Spleen (tissue), 11 donors: ENCODE results near the gene LDLRAD1. TPM values are rescaled to one million over a fixed set of nuclear protein-coding genes. Genes with fewer than 3 reads are reported as not detected.
"Not testable (repeated sequence)": the region's sequence is repeated elsewhere in the genome, so short reads cannot be mapped to it uniquely, and the experiment has no call there.

Experiments used
- DNase-seq: peaks from one replicate; pipeline ENCODE4 v3.0.0-alpha.2; 2020
- H3K27ac ChIP-seq, 8 donors: fragments of 200-600 bp; sonication (generic) in 7 of 8; 1 replicate in 4 of 8; 2 replicates in 4 of 8; pipeline versions ENCODE4 v1.5.0 to v1.8.0; 2016 to 2021; ENCODE audit warnings: inconsistent platforms in 4 of 8, mild to moderate bottlenecking in 4 of 8, moderate library complexity in 1 of 8
- H3K27me3 ChIP-seq, 7 donors: fragments of 200-600 bp; sonication (generic) in 6 of 7; replicated peaks in 1 of 7; 1 replicate in 4 of 7; 2 replicates in 3 of 7; pipeline versions ENCODE4 v1.5.0 to v1.8.0; 2016 to 2021; ENCODE audit warnings: inconsistent platforms in 3 of 7, mild to moderate bottlenecking in 1 of 7
- H3K36me3 ChIP-seq, 6 donors: fragments of 200-600 bp; sonication (generic) in 5 of 6; 1 replicate in 4 of 6; 2 replicates in 2 of 6; pipeline versions ENCODE4 v1.5.0 to v1.8.0; 2016 to 2021; ENCODE audit warnings: inconsistent platforms in 2 of 6
- H3K4me1 ChIP-seq, 6 donors: fragments of 200-600 bp; sonication (generic) in 5 of 6; 1 replicate in 3 of 6; 2 replicates in 3 of 6; pipeline versions ENCODE4 v1.5.0 to v1.8.0; 2016 to 2021; ENCODE audit warnings: inconsistent platforms in 3 of 6
- H3K4me3 ChIP-seq, 8 donors: fragments of 200-600 bp; sonication (generic) in 7 of 8; 1 replicate in 4 of 8; 2 replicates in 4 of 8; pipeline versions ENCODE4 v1.5.0 to v1.8.0; 2016 to 2021; ENCODE audit warnings: inconsistent platforms in 4 of 8, mild to moderate bottlenecking in 4 of 8, moderate library complexity in 2 of 8
- H3K9me3 ChIP-seq, 8 donors: fragments of 200-600 bp; sonication (generic) in 7 of 8; 1 replicate in 4 of 8; 2 replicates in 4 of 8; pipeline versions ENCODE4 v1.5.0 to v1.8.0; 2016 to 2021; ENCODE audit warnings: inconsistent platforms in 4 of 8
- CTCF ChIP-seq, 11 experiments: fragments of 200-600 bp in 7 of 11; fragments of 450-650 bp in 4 of 11; sonication (generic) in 4 of 11; IDR thresholded peaks in 8 of 11; conservative IDR thresholded peaks in 3 of 11; 1 replicate in 7 of 11; 2 replicates in 4 of 11; pipeline versions ENCODE4 v1.4.0 to v1.8.0; 2016 to 2021; ENCODE audit warnings: antibody characterized with exemption in 11 of 11, inconsistent platforms in 4 of 11, mild to moderate bottlenecking in 1 of 11
- POLR2A ChIP-seq, 3 donors: fragments of 450-650 bp; IDR thresholded peaks; one replicate each; pipeline ENCODE4 v1.5.1; 2017; ENCODE audit warnings: antibody characterized with exemption in 3 of 3, mild to moderate bottlenecking in 1 of 3
- POLR2AphosphoS5 ChIP-seq, 3 donors: sonication (generic); formaldehyde crosslinking; IDR thresholded peaks; one replicate each; pipeline ENCODE4 v1.5.1; 2017; ENCODE audit warnings: antibody characterized with exemption in 3 of 3
- WGBS, 5 donors: extraction: QIAGEN DNeasy Blood & Tissue Kit in 3 of 5; methylation state at CpG; one replicate each; pipeline versions ENCODE4 v1.1.5 to v1.1.7; 2013 to 2018; 5-methylcytosine and 5-hydroxymethylcytosine counted together
- intact Hi-C: fragments of 100-400 bp; cut with DNase I; formaldehyde crosslinking; loops from one replicate; pipeline ENCODE4 v1.15.0; 2023; ENCODE audit warnings: low total_unique reads
- polyA plus RNA-seq, 3 donors: library from polyadenylated mRNA; stranded (reverse); fragments of 200-250 nt; gene quantifications; one replicate each; pipeline ENCODE4 v1.2.1, GENCODE V29; 2013
- total RNA-seq, 7 donors: library from RNA; depleted of rRNA in 3 of 7; stranded (reverse); fragments of >200 nt in 3 of 7; fragmentation: NEBNext Ultra II Directional in 4 of 7; extraction: Animal tissue kit (Norgen Biotek cat#: 25700) in 4 of 7; gene quantifications; one replicate each; pipeline versions ENCODE4 v1.1.0 to v1.2.1, GENCODE V29; 2016 to 2021
- donor health status: healthy with polysubstance abuse.
- donor health status: DM: no; HTN: no; CAD: no; lungs with moderate emphysema.
- donor health status: DM: no; HTN: no; CAD: no.
- donor health status: Bipolar disorder and iron deficiency.
- donor health status: healthy.
- donor health status: DM: no; HTN: no; CAD: no.
- donor health status: DM: yes; HTN: yes; CAD: no.

Gene LDLRAD1
- total and polyA plus RNA-seq, 10 donors: not detected

GRCh38 chr1:53998223-53998622, 19.8 kb downstream of the LDLRAD1 start:
- Histone ChIP-seq H3K4me1 (no peaks in the 10 kb centered on the region), H3K27me3 (peaks cover 0 to 8% (median 0%) of the 10 kb centered on the region in 7 donors), H3K27ac (no peak overlapping the region), H3K9me3 (no peaks in the 10 kb centered on the region), H3K4me3 (no peak overlapping the region), H3K36me3 (no peaks in the 10 kb centered on the region)
- intact Hi-C loops: no loop called here
- TF ChIP-seq POLR2A (IDR thresholded peaks at IDR 0.05): no peak
- no peak for TF ChIP-seq POLR2AphosphoS5 (IDR thresholded peaks at IDR 0.05)
- TF ChIP-seq CTCF (IDR thresholded peaks at IDR 0.05 in 8 of 11, conservative IDR thresholded peaks at IDR 0.05 in 3 of 11): no peak
- DNase-seq: no peak
- 90 to 98% (median 91%) methylated on average over 1 of the region's 1 CpG for WGBS, 5 donors

GRCh38 chr1:53995683-53996082, 22.3 kb downstream of the LDLRAD1 start:
- no peak for DNase-seq
- no peaks in the 10 kb centered on the region for H3K4me1 ChIP-seq
- intact Hi-C loops: no loop called here
- peaks cover 0 to 13% (median 9%) of the 10 kb centered on the region in 8 donors for H3K9me3 ChIP-seq
- TF ChIP-seq POLR2A (IDR thresholded peaks at IDR 0.05): no peak
- no peak for TF ChIP-seq POLR2AphosphoS5 (IDR thresholded peaks at IDR 0.05)
- no peak for TF ChIP-seq CTCF (IDR thresholded peaks at IDR 0.05 in 8 of 11, conservative IDR thresholded peaks at IDR 0.05 in 3 of 11)
- no peak overlapping the region for H3K27ac ChIP-seq
- no peak overlapping the region for H3K4me3 ChIP-seq
- no peaks in the 10 kb centered on the region for H3K27me3 ChIP-seq
- H3K36me3 ChIP-seq: no peaks in the 10 kb centered on the region
- 92 to 100% (median 95%) methylated on average over 1 of the region's 1 CpG for WGBS, 5 donors

GRCh38 chr1:53994516-53994915, 23.5 kb downstream of the LDLRAD1 start:
- H3K4me1 ChIP-seq, H3K27ac ChIP-seq, DNase-seq, H3K36me3 ChIP-seq, H3K4me3 ChIP-seq, intact Hi-C loops, H3K27me3 ChIP-seq: not testable (repeated sequence)
- WGBS, 5 donors: 84 to 94% (median 92%) methylated on average over 2 of the region's 2 CpGs
- peaks cover 0 to 13% (median 9%) of the 10 kb centered on the region in 8 donors for H3K9me3 ChIP-seq

- intact Hi-C loops: no loop called here
- no peak for DNase-seq
- WGBS, 5 donors: 70 to 85% (median 78%) methylated on average over 4 of the region's 4 CpGs
- Histone ChIP-seq H3K27ac (no peak overlapping the region), H3K27me3 (no peaks in the 10 kb centered on the region), H3K9me3 (peaks cover 0 to 13% (median 9%) of the 10 kb centered on the region in 8 donors), H3K36me3 (no peaks in the 10 kb centered on the region), H3K4me3 (no peak overlapping the region), H3K4me1 (no peaks in the 10 kb centered on the region)
- TF ChIP-seq POLR2AphosphoS5 (IDR thresholded peaks at IDR 0.05) (no peak), POLR2A (IDR thresholded peaks at IDR 0.05) (no peak), CTCF (IDR thresholded peaks at IDR 0.05 in 8 of 11, conservative IDR thresholded peaks at IDR 0.05 in 3 of 11) (no peak)
These were observed 25.7 kb downstream of the LDLRAD1 start for GRCh38 chr1:53992085-53992874.
